ENCODE data around the gene TTC39C. TPM values are rescaled to one million over a fixed set of nuclear protein-coding genes. Genes with fewer than 3 reads are reported as not detected.

The TTC39C gene
- total RNA-seq, 1 donor from 2014 or later: 14.3 TPM

GRCh38 chr18:24168496-24168895, 153.9 kb downstream of the TTC39C start:
- no peaks in the 10 kb centered on the region for H3K27me3 Mint-ChIP-seq (ENCODE audit: unreplicated experiment)
- no peaks in the 10 kb centered on the region for H3K36me3 Mint-ChIP-seq (ENCODE audit: low read depth, unreplicated experiment)
- peak overlapping the region; percentile 16 for H3K27ac Mint-ChIP-seq (ENCODE audit: unreplicated experiment)
- no peak for TF ChIP-seq CTCF (IDR thresholded peaks at IDR 0.05; ENCODE audit: unreplicated experiment)
- no peak for DNase-seq (ENCODE audit: low spot score)
- no peak overlapping the region for H3K4me3 Mint-ChIP-seq (ENCODE audit: unreplicated experiment)
- H3K4me1 Mint-ChIP-seq (ENCODE audit: unreplicated experiment): peaks cover 12% of the 10 kb centered on the region
- no peaks in the 10 kb centered on the region for H3K9me3 Mint-ChIP-seq (ENCODE audit: unreplicated experiment)

GRCh38 chr18:24170360-24170759, 155.8 kb downstream of the TTC39C start:
- no peak overlapping the region for H3K27ac Mint-ChIP-seq (ENCODE audit: unreplicated experiment)
- H3K9me3 Mint-ChIP-seq (ENCODE audit: unreplicated experiment): no peaks in the 10 kb centered on the region
- H3K36me3 Mint-ChIP-seq (ENCODE audit: low read depth, unreplicated experiment): no peaks in the 10 kb centered on the region
- peaks cover 12% of the 10 kb centered on the region for H3K4me1 Mint-ChIP-seq (ENCODE audit: unreplicated experiment)
- no peak for DNase-seq (ENCODE audit: low spot score)
- H3K4me3 Mint-ChIP-seq (ENCODE audit: unreplicated experiment): no peak overlapping the region
- no peaks in the 10 kb centered on the region for H3K27me3 Mint-ChIP-seq (ENCODE audit: unreplicated experiment)
- TF ChIP-seq CTCF (IDR thresholded peaks at IDR 0.05; ENCODE audit: unreplicated experiment): no peak

GRCh38 chr18:24173997-24174396, 159.4 kb downstream of the TTC39C start:
- H3K9me3 Mint-ChIP-seq (ENCODE audit: unreplicated experiment): no peaks in the 10 kb centered on the region
- no peak overlapping the region for H3K4me3 Mint-ChIP-seq (ENCODE audit: unreplicated experiment)
- H3K36me3 Mint-ChIP-seq (ENCODE audit: low read depth, unreplicated experiment): no peaks in the 10 kb centered on the region
- no peaks in the 10 kb centered on the region for H3K27me3 Mint-ChIP-seq (ENCODE audit: unreplicated experiment)
- TF ChIP-seq CTCF (IDR thresholded peaks at IDR 0.05; ENCODE audit: unreplicated experiment): no peak
- no peak for DNase-seq (ENCODE audit: low spot score)
- no peak overlapping the region for H3K27ac Mint-ChIP-seq (ENCODE audit: unreplicated experiment)
- peaks cover 19% of the 10 kb centered on the region for H3K4me1 Mint-ChIP-seq (ENCODE audit: unreplicated experiment)

- Mint-ChIP-seq H3K27me3 (ENCODE audit: unreplicated experiment) (no peaks in the 10 kb centered on the region), H3K9me3 (ENCODE audit: unreplicated experiment) (no peaks in the 10 kb centered on the region), H3K36me3 (ENCODE audit: low read depth, unreplicated experiment) (no peaks in the 10 kb centered on the region), H3K4me1 (ENCODE audit: unreplicated experiment) (peaks cover 12% of the 10 kb centered on the region), H3K27ac (ENCODE audit: unreplicated experiment) (peak overlapping the region; percentile 27), H3K4me3 (ENCODE audit: unreplicated experiment) (no peak overlapping the region)
- peak; percentile 73 for DNase-seq (ENCODE audit: low spot score)
- peak; percentile 69 for TF ChIP-seq CTCF (IDR thresholded peaks at IDR 0.05; ENCODE audit: unreplicated experiment)
Observed at GRCh38 chr18:24176727-24177416, 162.3 kb downstream of the TTC39C start.

GRCh38 chr18:24177499-24178133, 163.1 kb downstream of the TTC39C start:
- H3K27ac Mint-ChIP-seq (ENCODE audit: unreplicated experiment): no peak overlapping the region
- H3K36me3 Mint-ChIP-seq (ENCODE audit: low read depth, unreplicated experiment): no peaks in the 10 kb centered on the region
- no peak for DNase-seq (ENCODE audit: low spot score)
- peaks cover 12% of the 10 kb centered on the region for H3K4me1 Mint-ChIP-seq (ENCODE audit: unreplicated experiment)
- H3K27me3 Mint-ChIP-seq (ENCODE audit: unreplicated experiment): no peaks in the 10 kb centered on the region
- TF ChIP-seq CTCF (IDR thresholded peaks at IDR 0.05; ENCODE audit: unreplicated experiment): no peak
- H3K4me3 Mint-ChIP-seq (ENCODE audit: unreplicated experiment): no peak overlapping the region
- no peaks in the 10 kb centered on the region for H3K9me3 Mint-ChIP-seq (ENCODE audit: unreplicated experiment)

Data from endothelial cell (in vitro differentiated cells).